ENCODE data around the gene AGT.

Gene AGT

GRCh38 chr1:230745071-230745470 is 31.1 kb upstream of the AGT start:
- H3K4me3 ChIP-seq (replicated peaks in 1 of 2; ENCODE audit: low read depth in 2 of 2, low read length in 2 of 2): no peak overlapping the region
- no peak for DNase-seq (ENCODE audit: low read depth in 2 of 2)
- no peak for TF ChIP-seq CTCF (IDR thresholded peaks at IDR 0.05; ENCODE audit: low read depth, low read length)

GRCh38 chr1:230744382-230744781 is 30.5 kb upstream of the AGT start:
- TF ChIP-seq CTCF (IDR thresholded peaks at IDR 0.05; ENCODE audit: low read depth, low read length): no peak
- peak; percentile 14 to 23 for DNase-seq (ENCODE audit: low read depth in 2 of 2)

GRCh38 chr1:230743899-230744298 is 30.0 kb upstream of the AGT start:
- DNase-seq (ENCODE audit: low read depth in 2 of 2): no peak
- no peak overlapping the region for H3K4me3 ChIP-seq (replicated peaks in 1 of 2; ENCODE audit: low read depth in 2 of 2, low read length in 2 of 2)
- no peak for TF ChIP-seq CTCF (IDR thresholded peaks at IDR 0.05; ENCODE audit: low read depth, low read length)

More at GRCh38 chr1:230744382-230744781, 30.5 kb upstream of the AGT start:
- H3K4me3 ChIP-seq (replicated peaks in 1 of 2; ENCODE audit: low read depth in 2 of 2, low read length in 2 of 2): no peak overlapping the region

GRCh38 chr1:230739564-230740290 is 25.8 kb upstream of the AGT start:
- no peak for TF ChIP-seq CTCF (IDR thresholded peaks at IDR 0.05; ENCODE audit: low read depth, low read length)
- H3K4me3 ChIP-seq (replicated peaks in 1 of 2; ENCODE audit: low read depth in 2 of 2, low read length in 2 of 2): no peak overlapping the region
- no peak for DNase-seq (ENCODE audit: low read depth in 2 of 2)

GRCh38 chr1:230737622-230738262 is 23.8 kb upstream of the AGT start:
- no peak for TF ChIP-seq CTCF (IDR thresholded peaks at IDR 0.05; ENCODE audit: low read depth, low read length)
- H3K4me3 ChIP-seq (replicated peaks in 1 of 2; ENCODE audit: low read depth in 2 of 2, low read length in 2 of 2): no peak overlapping the region
- no peak for DNase-seq (ENCODE audit: low read depth in 2 of 2)

- no peak for TF ChIP-seq CTCF (IDR thresholded peaks at IDR 0.05; ENCODE audit: low read depth, low read length)
- H3K4me3 ChIP-seq (replicated peaks in 1 of 2; ENCODE audit: low read depth in 2 of 2, low read length in 2 of 2): no peak overlapping the region
- no peak for DNase-seq (ENCODE audit: low read depth in 2 of 2)
Measured at GRCh38 chr1:230735447-230735846, 21.5 kb upstream of the AGT start.
